Measurements from ENCODE around the gene CXCL17. TPM values are rescaled to one million over a fixed set of nuclear protein-coding genes. Genes with fewer than 3 reads are reported as not detected.

The CXCL17 gene
- polyA plus RNA-seq (0.06 TPM in 1 of 3 replicates, not detected in the others), polyA minus RNA-seq (not detected in 3 replicates)
- not detected for polyA plus RNA-seq (2011; ENCODE audit: low read depth)
- not detected in 2 replicates for polyA plus RNA-seq (2011; cell fraction: cytosol; rRNA removed)
- polyA plus RNA-seq (2011; cell fraction: nucleus; rRNA removed) = not detected in 2 replicates
- 0.85 TPM in 1 of 2 replicates, not detected in the other for polyA plus RNA-seq (2012; ENCODE audit: low replicate concordance)
- polyA minus RNA-seq (2011; cell fraction: cytosol; rRNA and poly(A)+ RNA removed) = not detected
- polyA minus RNA-seq (2011; cell fraction: nucleus; rRNA and poly(A)+ RNA removed) = not detected in 2 replicates

GRCh38 chr19:42442833-42443232 is at the start of gene CXCL17:
TSS of gene CXCL17 (minus strand) at chr19:42442946. CDS start at chr19:42442832, 114 bp downstream.
- Histone ChIP-seq H3K27me3 (ENCODE audit: control insufficient read depth, extremely low read depth, insufficient read depth, low read length) (no peaks in the 10 kb centered on the region), H3K9me3 (ENCODE audit: control insufficient read depth, low read depth, low read length) (no peaks in the 10 kb centered on the region), H3K9me1 (ENCODE audit: control insufficient read depth, extremely low read depth, insufficient read depth, low read length) (no peaks in the 10 kb centered on the region), H3K27ac (ENCODE audit: control insufficient read depth, insufficient read depth, low read length) (no peak within 1 kb of the TSS), H3K4me2 (ENCODE audit: control insufficient read depth, extremely low read depth, insufficient read depth, low read depth, low read length) (no peak within 1 kb of the TSS), H3K4me1 (ENCODE audit: control insufficient read depth, extremely low read depth, insufficient read depth, low read length) (no peaks in the 10 kb centered on the region), H3K36me3 (ENCODE audit: control insufficient read depth in 2 of 2, extremely low read depth in 1 of 2, insufficient read depth in 2 of 2, low read length in 2 of 2) (no peaks in the 10 kb centered on the region), H2AFZ (ENCODE audit: control insufficient read depth, low read length) (no peak within 1 kb of the TSS), H4K20me1 (ENCODE audit: control insufficient read depth, extremely low read depth, insufficient read depth, low read length) (no peaks in the 10 kb centered on the region), H3K79me2 (ENCODE audit: control insufficient read depth, insufficient read depth, low read length) (no peaks in the 10 kb centered on the region), H3K4me3 (ENCODE audit: control insufficient read depth in 2 of 3, extremely low read depth in 1 of 3, insufficient read depth in 2 of 3, low read depth in 1 of 3, low read length in 3 of 3) (no peak within 1 kb of the TSS), H3K9ac (ENCODE audit: control insufficient read depth, extremely low read depth, insufficient read depth, low read length) (no peak within 1 kb of the TSS)
- TF ChIP-seq, protein P1, sequence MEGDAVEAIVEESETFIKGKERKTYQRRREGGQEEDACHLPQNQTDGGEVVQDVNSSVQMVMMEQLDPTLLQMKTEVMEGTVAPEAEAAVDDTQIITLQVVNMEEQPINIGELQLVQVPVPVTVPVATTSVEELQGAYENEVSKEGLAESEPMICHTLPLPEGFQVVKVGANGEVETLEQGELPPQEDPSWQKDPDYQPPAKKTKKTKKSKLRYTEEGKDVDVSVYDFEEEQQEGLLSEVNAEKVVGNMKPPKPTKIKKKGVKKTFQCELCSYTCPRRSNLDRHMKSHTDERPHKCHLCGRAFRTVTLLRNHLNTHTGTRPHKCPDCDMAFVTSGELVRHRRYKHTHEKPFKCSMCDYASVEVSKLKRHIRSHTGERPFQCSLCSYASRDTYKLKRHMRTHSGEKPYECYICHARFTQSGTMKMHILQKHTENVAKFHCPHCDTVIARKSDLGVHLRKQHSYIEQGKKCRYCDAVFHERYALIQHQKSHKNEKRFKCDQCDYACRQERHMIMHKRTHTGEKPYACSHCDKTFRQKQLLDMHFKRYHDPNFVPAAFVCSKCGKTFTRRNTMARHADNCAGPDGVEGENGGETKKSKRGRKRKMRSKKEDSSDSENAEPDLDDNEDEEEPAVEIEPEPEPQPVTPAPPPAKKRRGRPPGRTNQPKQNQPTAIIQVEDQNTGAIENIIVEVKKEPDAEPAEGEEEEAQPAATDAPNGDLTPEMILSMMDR (optimal IDR thresholded peaks at IDR 0.05 in 1 of 3, IDR thresholded peaks at IDR 0.05 in 1 of 3, conservative IDR thresholded peaks at IDR 0.05 in 1 of 3; ENCODE audit: extremely low read depth in 1 of 3, insufficient read depth in 2 of 3, low read length in 3 of 3) = no peak
- dilution Hi-C loops (cut with MboI; ENCODE audit: extremely low pct_ligation_motif_present, low sequenced_read_pairs) = loop anchor here (25.0 kb wide), 1 partner anchor 144 kb away; the partner anchor contains the start of gene CEACAM8
- DNase-seq (ENCODE audit: low read depth, low spot score) = no peak
- no peak for FAIRE-seq

- TF ChIP-seq, protein P1 (optimal IDR thresholded peaks at IDR 0.05 in 1 of 3, IDR thresholded peaks at IDR 0.05 in 1 of 3, conservative IDR thresholded peaks at IDR 0.05 in 1 of 3; ENCODE audit: extremely low read depth in 1 of 3, insufficient read depth in 2 of 3, low read length in 3 of 3) = no peak
- no peak for TF ChIP-seq EZH2 (IDR thresholded peaks at IDR 0.05; ENCODE audit: low read length)
- Histone ChIP-seq H3K9ac (ENCODE audit: control insufficient read depth, extremely low read depth, insufficient read depth, low read length) (no peak overlapping the region), H3K4me3 (ENCODE audit: control insufficient read depth in 2 of 3, extremely low read depth in 1 of 3, insufficient read depth in 2 of 3, low read depth in 1 of 3, low read length in 3 of 3) (no peak overlapping the region), H3K4me1 (ENCODE audit: control insufficient read depth, extremely low read depth, insufficient read depth, low read length) (no peaks in the 10 kb centered on the region), H4K20me1 (ENCODE audit: control insufficient read depth, extremely low read depth, insufficient read depth, low read length) (no peaks in the 10 kb centered on the region), H3K9me3 (ENCODE audit: control insufficient read depth, low read depth, low read length) (no peaks in the 10 kb centered on the region), H3K4me2 (ENCODE audit: control insufficient read depth, extremely low read depth, insufficient read depth, low read depth, low read length) (no peak overlapping the region), H3K27me3 (ENCODE audit: control insufficient read depth, extremely low read depth, insufficient read depth, low read length) (no peaks in the 10 kb centered on the region), H3K27ac (ENCODE audit: control insufficient read depth, insufficient read depth, low read length) (no peak overlapping the region), H3K79me2 (ENCODE audit: control insufficient read depth, insufficient read depth, low read length) (no peaks in the 10 kb centered on the region), H3K9me1 (ENCODE audit: control insufficient read depth, extremely low read depth, insufficient read depth, low read length) (no peaks in the 10 kb centered on the region), H3K36me3 (ENCODE audit: control insufficient read depth in 2 of 2, extremely low read depth in 1 of 2, insufficient read depth in 2 of 2, low read length in 2 of 2) (no peaks in the 10 kb centered on the region), H2AFZ (ENCODE audit: control insufficient read depth, low read length) (no peak overlapping the region)
- FAIRE-seq (no peak), DNase-seq (ENCODE audit: low read depth, low spot score) (no peak)
- dilution Hi-C loops (cut with MboI; ENCODE audit: extremely low pct_ligation_motif_present, low sequenced_read_pairs) = no loop called here
Measured at GRCh38 chr19:42488783-42489521, 46.2 kb upstream of the CXCL17 start.

Data from keratinocyte (primary cell).